GM18951 (cell line): ENCODE data around the gene GALK2.
A peak's percentile ranks its signal among the peaks of the same experiment; 100 is the strongest.

Source experiments
- POLR2A ChIP-seq: IDR thresholded peaks from 4 replicates; pipeline ENCODE4 v1.6.1; 2011; ENCODE audit warnings: mild to moderate bottlenecking; ENCODE audit not compliant: insufficient read length, insufficient read depth; ENCODE audit errors: extremely low read depth
- in situ Hi-C: fragments of 300-500 bp; cut with MboI; formaldehyde crosslinking; loops from one replicate; pipeline ENCODE4 v1.12.0; 2022; ENCODE audit warnings: low sequenced_read_pairs, mixed read lengths, inconsistent platforms; ENCODE audit not compliant: unreplicated experiment

Gene GALK2

GRCh38 chr15:49169880-49170597 lies at the start of gene GALK2:
GALK2 (plus strand) TSS chr15:49170247; CDS start chr15:49170323, 76 bp downstream.
- in situ Hi-C loops: no loop called here
- TF ChIP-seq POLR2A: peak; percentile 67

- in situ Hi-C loops: no loop called here
- TF ChIP-seq POLR2A: no peak
These were observed 49.2 kb upstream of the GALK2 start for GRCh38 chr15:49120832-49121231.

- no peak for TF ChIP-seq POLR2A
- in situ Hi-C loops: no loop called here
These were observed 48.1 kb upstream of the GALK2 start for GRCh38 chr15:49121901-49122300.

- no peak for TF ChIP-seq POLR2A
- in situ Hi-C loops: no loop called here
These were observed 47.4 kb upstream of the GALK2 start for GRCh38 chr15:49122541-49123062.

- in situ Hi-C loops: no loop called here
- no peak for TF ChIP-seq POLR2A
These were observed 45.7 kb upstream of the GALK2 start for GRCh38 chr15:49124371-49124770.

GRCh38 chr15:49131403-49131802 lies 38.6 kb upstream of the GALK2 start:
- in situ Hi-C loops: loop anchor here (25.0 kb wide), 1 partner anchor 269 kb away; no protein-coding TSS in a partner anchor
- no peak for TF ChIP-seq POLR2A

- in situ Hi-C loops: loop anchor here (25.0 kb wide), 1 partner anchor 273 kb away; no protein-coding TSS in a partner anchor
These were observed 35.2 kb upstream of the GALK2 start for GRCh38 chr15:49134683-49135341.

GRCh38 chr15:49135342-49135857 lies 34.6 kb upstream of the GALK2 start:
- in situ Hi-C loops: loop anchor here (25.0 kb wide), 1 partner anchor 273 kb away; no protein-coding TSS in a partner anchor
- TF ChIP-seq POLR2A: no peak

More at GRCh38 chr15:49134683-49135341, 35.2 kb upstream of the GALK2 start:
- no peak for TF ChIP-seq POLR2A

GRCh38 chr15:49135911-49136310 lies 34.1 kb upstream of the GALK2 start:
- in situ Hi-C loops: loop anchor here (25.0 kb wide), 1 partner anchor 274 kb away; no protein-coding TSS in a partner anchor

GRCh38 chr15:49137861-49138260 lies 32.2 kb upstream of the GALK2 start:
- in situ Hi-C loops: loop anchor here (25.0 kb wide), 1 partner anchor 276 kb away; no protein-coding TSS in a partner anchor
- TF ChIP-seq POLR2A: no peak

More at GRCh38 chr15:49135911-49136310, 34.1 kb upstream of the GALK2 start:
- no peak for TF ChIP-seq POLR2A

GRCh38 chr15:49145651-49146609 lies 24.1 kb upstream of the GALK2 start:
- TF ChIP-seq POLR2A: no peak
- in situ Hi-C loops: loop anchor here (25.0 kb wide), 1 partner anchor 284 kb away; no protein-coding TSS in a partner anchor

- no peak for TF ChIP-seq POLR2A
- in situ Hi-C loops: loop anchor here (25.0 kb wide), 1 partner anchor 286 kb away; no protein-coding TSS in a partner anchor
These were observed 21.7 kb upstream of the GALK2 start for GRCh38 chr15:49148298-49148697.
